Left lung (tissue), 10 donors: ENCODE results near the gene THUMPD3. TPM values are rescaled to one million over a fixed set of nuclear protein-coding genes. Genes with fewer than 3 reads are reported as not detected.

Source experiments
- ATAC-seq: fragments of 200-7000 bp; cut with Tn5 transposase; one replicate; pipeline ENCODE4 v1.9.1; 2020; ENCODE audit warnings: moderate library complexity
- DNase-seq, 4 donors: peaks; one replicate each; pipeline ENCODE4 v3.0.0-alpha.2; 2013 to 2020
- H3K27ac ChIP-seq, 2 donors: fragments of 200-600 bp; sonication (generic) in 1 of 2; one replicate each; pipeline versions ENCODE4 v1.5.0 to v1.8.0; 2020 to 2021
- H3K27me3 ChIP-seq, 2 donors: fragments of 200-600 bp; sonication (generic) in 1 of 2; one replicate each; pipeline versions ENCODE4 v1.5.0 to v1.8.0; 2020 to 2021
- H3K36me3 ChIP-seq, 2 donors: fragments of 200-600 bp; sonication (generic) in 1 of 2; one replicate each; pipeline versions ENCODE4 v1.5.0 to v1.8.0; 2020 to 2021
- H3K4me1 ChIP-seq, 2 donors: fragments of 200-600 bp; one replicate each; pipeline ENCODE4 v1.8.0; 2021
- H3K4me3 ChIP-seq, 2 donors: fragments of 200-600 bp; sonication (generic) in 1 of 2; one replicate each; pipeline versions ENCODE4 v1.5.0 to v1.8.0; 2020 to 2021; ENCODE audit warnings: mild to moderate bottlenecking in 1 of 2
- H3K9me3 ChIP-seq, 2 donors: fragments of 200-600 bp; sonication (generic) in 1 of 2; one replicate each; pipeline versions ENCODE4 v1.5.0 to v1.8.0; 2020 to 2021
- CTCF ChIP-seq, 2 donors: fragments of 200-600 bp; sonication (generic) in 1 of 2; IDR thresholded peaks; one replicate each; pipeline versions ENCODE4 v1.5.0 to v1.8.0; 2021; ENCODE audit warnings: antibody characterized with exemption in 2 of 2
- intact Hi-C, 2 donors: fragments of 100-400 bp; cut with DNase I; formaldehyde crosslinking; loops; one replicate each; pipeline versions ENCODE4 v1.11.2 to v1.14.2; 2022
- polyA plus RNA-seq, 6 donors: library from polyadenylated mRNA; unstranded; fragments of 120-200 nt; gene quantifications; one replicate each; pipeline ENCODE4 v1.2.1, GENCODE V29; 2013; ENCODE audit not compliant: insufficient read length in 6 of 6
- total RNA-seq, 2 donors: library from RNA; stranded (reverse); fragmentation: NEBNext Ultra II Directional; extraction: Animal tissue kit (Norgen Biotek cat#: 25700); gene quantifications; one replicate each; pipeline ENCODE4 v1.2.1, GENCODE V29; 2021
- donor health status: DM: no; HTN: yes; CAD: no.
- donor health status: DM: no; HTN: no; CAD: no.

Gene THUMPD3
- total and polyA plus RNA-seq, 8 donors, result 32.2 to 65.0 (median 48.1) TPM

- intact Hi-C loops, result no loop called here
- DNase-seq (no peak), ATAC-seq (no peak)
- H3K27ac ChIP-seq, result no peak overlapping the region
- no peaks in the 10 kb centered on the region for H3K9me3 ChIP-seq
- no peak overlapping the region for H3K4me3 ChIP-seq
- H3K27me3 ChIP-seq, result no peaks in the 10 kb centered on the region
- TF ChIP-seq CTCF (IDR thresholded peaks at IDR 0.05), result no peak
- no peaks in the 10 kb centered on the region for H3K36me3 ChIP-seq
- H3K4me1 ChIP-seq, result no peaks in the 10 kb centered on the region
Measured at GRCh38 chr3:9339761-9340471, 22.9 kb upstream of the THUMPD3 start.

GRCh38 chr3:9340472-9340902 is 22.4 kb upstream of the THUMPD3 start:
- intact Hi-C loops, result no loop called here
- TF ChIP-seq CTCF (IDR thresholded peaks at IDR 0.05), result no peak
- ATAC-seq, result no peak
- Histone ChIP-seq H3K9me3 (no peaks in the 10 kb centered on the region), H3K36me3 (no peaks in the 10 kb centered on the region), H3K27ac (no peak overlapping the region), H3K4me3 (no peak overlapping the region), H3K27me3 (no peaks in the 10 kb centered on the region), H3K4me1 (no peaks in the 10 kb centered on the region)
- no peak for DNase-seq

GRCh38 chr3:9342696-9343095 is 20.2 kb upstream of the THUMPD3 start:
- intact Hi-C loops, result no loop called here
- H3K9me3 ChIP-seq, result no peaks in the 10 kb centered on the region
- no peaks in the 10 kb centered on the region for H3K27me3 ChIP-seq
- ATAC-seq, result no peak
- no peak overlapping the region for H3K4me3 ChIP-seq
- DNase-seq, result no peak
- no peaks in the 10 kb centered on the region for H3K4me1 ChIP-seq
- no peak overlapping the region for H3K27ac ChIP-seq
- H3K36me3 ChIP-seq, result no peaks in the 10 kb centered on the region
- TF ChIP-seq CTCF (IDR thresholded peaks at IDR 0.05), result no peak

GRCh38 chr3:9343115-9343514 is 19.7 kb upstream of the THUMPD3 start:
- ATAC-seq, result no peak
- no peak for DNase-seq
- TF ChIP-seq CTCF (IDR thresholded peaks at IDR 0.05), result no peak

GRCh38 chr3:9345041-9345440 is 17.8 kb upstream of the THUMPD3 start:
- TF ChIP-seq CTCF (IDR thresholded peaks at IDR 0.05), result no peak
- no peaks in the 10 kb centered on the region for H3K9me3 ChIP-seq
- H3K4me1 ChIP-seq, result no peaks in the 10 kb centered on the region
- no peak for DNase-seq
- intact Hi-C loops, result no loop called here
- H3K4me3 ChIP-seq, result no peak overlapping the region
- no peaks in the 10 kb centered on the region for H3K36me3 ChIP-seq
- ATAC-seq, result no peak
- no peaks in the 10 kb centered on the region for H3K27me3 ChIP-seq
- H3K27ac ChIP-seq, result no peak overlapping the region

More at GRCh38 chr3:9343115-9343514, 19.7 kb upstream of the THUMPD3 start:
- Histone ChIP-seq H3K36me3 (no peaks in the 10 kb centered on the region), H3K27ac (no peak overlapping the region), H3K27me3 (no peaks in the 10 kb centered on the region), H3K4me1 (no peaks in the 10 kb centered on the region), H3K9me3 (no peaks in the 10 kb centered on the region), H3K4me3 (no peak overlapping the region)
- intact Hi-C loops, result no loop called here
